ENCODE results near the gene PLA2G2F. TPM values are rescaled to one million over a fixed set of nuclear protein-coding genes. Genes with fewer than 3 reads are reported as not detected.
A peak's percentile ranks its signal among the peaks of the same experiment; 100 is the strongest.

Gene PLA2G2F
- total RNA-seq, 4 donors from 2014 or later = 0.07 TPM; not detected in 3

GRCh38 chr1:20180844-20181207 is 41.7 kb downstream of the PLA2G2F start:
- intact Hi-C loops (cut with DNase I; ENCODE audit: low total_unique reads) = no loop called here
- Histone ChIP-seq H3K4me3 (no peak overlapping the region), H3K27ac (no peak overlapping the region), H3K27me3 (no peaks in the 10 kb centered on the region), H3K36me3 (no peaks in the 10 kb centered on the region), H3K4me1 (no peaks in the 10 kb centered on the region), H3K9me3 (no peaks in the 10 kb centered on the region)
- no peak for DNase-seq
- no peak for TF ChIP-seq POLR2A (IDR thresholded peaks at IDR 0.05)
- TF ChIP-seq CTCF (IDR thresholded peaks at IDR 0.05) = no peak

- Histone ChIP-seq H3K27me3 (no peaks in the 10 kb centered on the region), H3K4me1 (no peaks in the 10 kb centered on the region), H3K4me3 (no peak overlapping the region), H3K9me3 (no peaks in the 10 kb centered on the region), H3K27ac (no peak overlapping the region), H3K36me3 (no peaks in the 10 kb centered on the region)
- intact Hi-C loops (cut with DNase I; ENCODE audit: low total_unique reads) = no loop called here
- no peak for TF ChIP-seq CTCF (IDR thresholded peaks at IDR 0.05)
- TF ChIP-seq POLR2A (IDR thresholded peaks at IDR 0.05) = no peak
- no peak for DNase-seq
These were observed 43.3 kb downstream of the PLA2G2F start for GRCh38 chr1:20182415-20182814.

- H3K9me3 ChIP-seq = no peaks in the 10 kb centered on the region
- H3K27ac ChIP-seq = no peak overlapping the region
- no peaks in the 10 kb centered on the region for H3K4me1 ChIP-seq
- no peaks in the 10 kb centered on the region for H3K27me3 ChIP-seq
- no peak overlapping the region for H3K4me3 ChIP-seq
- intact Hi-C loops (cut with DNase I; ENCODE audit: low total_unique reads) = no loop called here
- DNase-seq = no peak
- H3K36me3 ChIP-seq = no peaks in the 10 kb centered on the region
- TF ChIP-seq CTCF (IDR thresholded peaks at IDR 0.05) (no peak), POLR2A (IDR thresholded peaks at IDR 0.05) (no peak)
These were observed 43.9 kb downstream of the PLA2G2F start for GRCh38 chr1:20183035-20183434.

GRCh38 chr1:20183616-20184271 is 44.6 kb downstream of the PLA2G2F start:
- no peaks in the 10 kb centered on the region for H3K27me3 ChIP-seq
- TF ChIP-seq POLR2A (IDR thresholded peaks at IDR 0.05) (no peak), CTCF (IDR thresholded peaks at IDR 0.05) (no peak)
- intact Hi-C loops (cut with DNase I; ENCODE audit: low total_unique reads) = no loop called here
- H3K36me3 ChIP-seq = no peaks in the 10 kb centered on the region
- H3K9me3 ChIP-seq = no peaks in the 10 kb centered on the region
- no peak overlapping the region for H3K27ac ChIP-seq
- H3K4me1 ChIP-seq = no peaks in the 10 kb centered on the region
- no peak overlapping the region for H3K4me3 ChIP-seq
- peak in 1 of 2 donors; percentile 50 for DNase-seq

GRCh38 chr1:20184481-20184900 is 45.4 kb downstream of the PLA2G2F start:
- intact Hi-C loops (cut with DNase I; ENCODE audit: low total_unique reads) = no loop called here
- TF ChIP-seq POLR2A (IDR thresholded peaks at IDR 0.05) (no peak), CTCF (IDR thresholded peaks at IDR 0.05) (no peak)
- no peaks in the 10 kb centered on the region for H3K27me3 ChIP-seq

More at GRCh38 chr1:20184481-20184900, 45.4 kb downstream of the PLA2G2F start:
- no peaks in the 10 kb centered on the region for H3K36me3 ChIP-seq
- no peaks in the 10 kb centered on the region for H3K4me1 ChIP-seq
- no peak overlapping the region for H3K27ac ChIP-seq
- no peak overlapping the region for H3K4me3 ChIP-seq
- no peak for DNase-seq
- no peaks in the 10 kb centered on the region for H3K9me3 ChIP-seq

Data from uterus (tissue), 4 donors.